NCI-H1694 (cell line): ENCODE measurements around the gene CLPTM1L.

Experiments
- DNase-seq: peaks from one replicate; lab custom pipeline; 2025; lab: John Stamatoyannopoulos, UW

Gene CLPTM1L, protein sequence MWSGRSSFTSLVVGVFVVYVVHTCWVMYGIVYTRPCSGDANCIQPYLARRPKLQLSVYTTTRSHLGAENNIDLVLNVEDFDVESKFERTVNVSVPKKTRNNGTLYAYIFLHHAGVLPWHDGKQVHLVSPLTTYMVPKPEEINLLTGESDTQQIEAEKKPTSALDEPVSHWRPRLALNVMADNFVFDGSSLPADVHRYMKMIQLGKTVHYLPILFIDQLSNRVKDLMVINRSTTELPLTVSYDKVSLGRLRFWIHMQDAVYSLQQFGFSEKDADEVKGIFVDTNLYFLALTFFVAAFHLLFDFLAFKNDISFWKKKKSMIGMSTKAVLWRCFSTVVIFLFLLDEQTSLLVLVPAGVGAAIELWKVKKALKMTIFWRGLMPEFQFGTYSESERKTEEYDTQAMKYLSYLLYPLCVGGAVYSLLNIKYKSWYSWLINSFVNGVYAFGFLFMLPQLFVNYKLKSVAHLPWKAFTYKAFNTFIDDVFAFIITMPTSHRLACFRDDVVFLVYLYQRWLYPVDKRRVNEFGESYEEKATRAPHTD

DNA sequence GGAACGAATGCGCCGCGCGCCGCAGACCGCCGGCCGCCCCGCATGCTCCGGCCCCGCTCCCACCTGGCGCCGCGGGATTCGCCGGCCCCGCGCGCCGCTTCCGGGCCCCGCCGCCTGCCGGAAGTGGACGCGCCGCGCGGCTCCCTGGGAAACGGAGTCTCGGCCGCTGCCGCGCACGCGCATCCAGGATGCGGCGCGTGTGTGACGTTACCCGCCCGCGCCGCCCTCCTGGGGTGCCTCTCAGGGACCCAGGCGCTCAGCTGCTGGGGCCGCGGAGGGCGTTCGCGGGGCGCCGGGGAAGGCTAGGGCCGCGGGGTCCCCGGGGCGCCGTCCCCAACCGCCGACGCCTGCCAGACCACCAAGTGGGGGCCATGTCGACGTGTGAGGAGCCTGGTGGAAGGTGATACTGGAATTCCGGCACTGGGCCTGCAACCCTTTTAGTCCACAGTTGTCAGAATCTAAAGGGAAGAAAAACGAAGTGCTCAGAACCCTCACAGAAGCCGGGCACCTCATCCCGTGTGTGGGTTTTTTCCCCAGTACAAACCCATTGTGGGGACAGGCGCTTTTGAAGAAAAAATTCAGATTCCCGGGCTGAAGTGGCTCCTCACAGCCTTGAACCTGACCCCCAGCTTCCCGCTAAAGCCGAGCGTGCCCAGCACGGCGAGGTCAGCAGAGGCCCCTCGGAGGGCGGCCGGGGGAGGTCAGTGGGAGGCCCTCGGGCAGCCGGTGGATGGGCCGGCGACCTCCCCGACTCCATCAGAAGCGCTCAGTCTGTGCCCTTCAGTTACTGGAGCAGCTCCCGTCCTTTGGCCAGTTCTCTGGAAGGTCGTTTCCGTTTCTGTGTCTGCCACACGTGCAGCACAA, at the start of gene CLPTM1L:
TSS of gene CLPTM1L (minus strand) at position 125 of the 864 bp plus-strand sequence. CDS start 258 bp downstream, outside the sequence.
- peak; percentile 36 for DNase-seq

DNA sequence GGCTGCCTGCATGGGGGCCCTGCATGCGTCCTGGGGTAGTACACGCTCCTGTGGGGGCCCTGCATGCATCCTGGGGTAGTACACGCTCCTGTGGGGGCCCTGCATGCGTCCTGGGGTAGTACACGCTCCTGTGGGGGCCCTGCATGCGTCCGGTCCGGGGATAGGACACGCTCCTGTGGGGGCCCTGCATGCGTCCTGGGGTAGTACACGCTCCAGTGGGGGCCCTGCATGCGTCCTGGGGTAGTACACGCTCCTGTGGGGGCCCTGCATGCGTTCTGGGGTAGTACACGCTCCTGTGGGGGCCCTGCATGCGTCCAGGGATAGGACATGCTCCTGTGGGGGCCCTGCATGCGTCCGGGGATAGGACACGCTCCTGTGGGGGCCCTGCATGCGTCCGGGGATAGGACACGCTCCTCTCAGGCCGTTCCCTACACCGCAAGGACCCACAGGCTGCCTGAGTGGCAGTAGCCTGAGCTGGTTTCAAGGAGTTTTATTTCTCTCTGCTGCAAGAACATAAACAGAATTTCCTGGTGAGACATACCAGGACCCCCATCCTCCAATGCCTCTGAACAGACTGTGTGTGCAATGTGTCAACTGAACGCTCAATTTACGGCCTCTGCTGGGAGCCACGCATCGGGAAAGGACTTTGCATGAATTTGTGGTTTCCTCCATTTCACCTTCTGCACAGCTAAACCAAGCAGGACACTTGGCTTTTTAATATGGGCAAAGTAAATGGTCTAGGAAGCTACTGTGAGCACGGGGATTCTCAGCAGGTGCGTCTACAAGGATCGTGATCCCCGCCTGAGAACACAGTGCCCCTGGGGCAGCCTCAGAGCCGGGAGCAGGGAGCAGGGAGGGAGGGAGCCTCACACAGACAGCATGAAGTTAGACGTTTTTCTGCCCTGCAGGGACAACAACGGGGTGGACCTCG, 48.9 kb upstream of the CLPTM1L start:
- no peak for DNase-seq

GRCh38 chr5:1392801-1393565, 48.1 kb upstream of the CLPTM1L start:
- peak; percentile 11 for DNase-seq

DNA sequence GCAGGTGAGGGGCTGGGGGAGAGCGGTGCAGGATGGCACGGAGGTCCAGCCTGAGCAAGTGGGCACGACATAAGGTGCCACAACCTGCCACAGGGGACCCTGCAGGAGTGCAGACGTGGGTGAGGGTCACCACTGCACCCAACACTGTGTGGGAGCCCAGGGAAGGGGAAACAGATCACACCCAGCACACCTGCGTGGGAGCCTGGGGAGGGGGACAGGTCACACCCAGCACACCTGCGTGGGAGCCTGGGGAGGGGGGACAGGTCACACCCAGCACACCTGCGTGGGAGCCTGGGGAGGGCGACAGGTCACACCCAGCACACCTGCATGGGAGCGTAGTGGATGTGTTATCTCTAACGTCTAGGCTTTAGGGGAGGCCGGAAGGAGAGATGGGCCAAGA, 47.4 kb upstream of the CLPTM1L start:
- no peak for DNase-seq

- DNase-seq: no peak
Observed at GRCh38 chr5:1391691-1392090, 46.8 kb upstream of the CLPTM1L start.

- peak; percentile 11 for DNase-seq
Observed at GRCh38 chr5:1390861-1391600, 46.1 kb upstream of the CLPTM1L start.

GRCh38 chr5:1390333-1390732, 45.4 kb upstream of the CLPTM1L start:
- DNase-seq: no peak

GRCh38 chr5:1388383-1388967, 43.6 kb upstream of the CLPTM1L start:
- DNase-seq: no peak

DNA sequence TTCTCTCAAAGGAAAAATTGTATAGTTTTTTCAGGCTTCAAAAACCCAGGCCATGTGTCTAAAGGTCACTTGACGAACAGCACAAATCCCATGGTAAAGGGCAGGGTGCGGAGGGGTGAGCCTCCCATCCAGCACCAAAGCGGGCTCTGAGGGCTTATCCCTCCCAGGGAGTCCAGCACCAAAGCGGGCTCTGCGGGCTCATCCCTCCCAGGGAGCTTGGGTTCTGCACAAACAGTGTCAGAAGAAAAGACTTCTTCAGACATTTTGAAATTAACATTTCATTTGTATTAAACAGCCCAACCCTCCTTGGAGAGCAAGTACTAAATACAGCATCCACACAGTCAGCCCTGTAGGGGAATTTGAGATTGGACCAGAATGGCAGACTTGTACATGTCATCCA, 43.0 kb upstream of the CLPTM1L start:
- no peak for DNase-seq

DNA sequence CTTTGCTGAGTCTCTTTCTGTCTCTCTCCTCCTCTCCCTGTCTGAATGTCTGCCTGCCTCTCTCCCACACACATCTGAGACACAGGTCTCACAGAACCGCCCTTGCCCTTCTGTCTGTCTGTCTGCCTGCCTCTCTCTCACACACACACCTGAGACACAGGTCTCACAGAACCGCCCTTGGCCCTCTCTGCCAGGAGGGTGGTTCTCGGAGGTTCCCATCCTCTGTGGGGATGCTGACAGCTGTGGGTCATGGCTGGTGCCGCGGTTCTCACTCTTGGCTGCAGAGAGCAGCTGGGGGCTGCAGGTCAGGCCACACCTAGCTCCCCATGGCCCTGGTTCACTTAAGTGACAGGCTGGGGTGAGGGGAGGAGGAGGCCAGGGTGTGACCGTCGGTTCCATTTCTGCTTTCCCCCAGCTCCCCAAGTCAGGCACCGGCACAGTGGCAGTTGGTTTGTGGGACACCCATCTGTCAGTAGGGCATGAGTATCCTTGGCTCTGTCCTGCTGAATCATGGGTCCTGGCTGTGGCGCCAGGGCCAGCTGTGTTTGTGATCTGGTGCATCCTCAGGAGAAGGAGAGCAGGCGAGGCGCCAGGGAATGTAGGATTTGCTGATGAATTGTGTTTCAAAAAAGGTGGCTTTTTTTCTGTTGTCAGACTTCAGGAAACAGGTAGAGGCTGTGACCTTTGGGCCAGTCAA, 42.3 kb upstream of the CLPTM1L start:
- DNase-seq: peak; percentile 91

- peak; percentile 35 for DNase-seq
Observed at GRCh38 chr5:1386274-1386717, 41.4 kb upstream of the CLPTM1L start.

DNA sequence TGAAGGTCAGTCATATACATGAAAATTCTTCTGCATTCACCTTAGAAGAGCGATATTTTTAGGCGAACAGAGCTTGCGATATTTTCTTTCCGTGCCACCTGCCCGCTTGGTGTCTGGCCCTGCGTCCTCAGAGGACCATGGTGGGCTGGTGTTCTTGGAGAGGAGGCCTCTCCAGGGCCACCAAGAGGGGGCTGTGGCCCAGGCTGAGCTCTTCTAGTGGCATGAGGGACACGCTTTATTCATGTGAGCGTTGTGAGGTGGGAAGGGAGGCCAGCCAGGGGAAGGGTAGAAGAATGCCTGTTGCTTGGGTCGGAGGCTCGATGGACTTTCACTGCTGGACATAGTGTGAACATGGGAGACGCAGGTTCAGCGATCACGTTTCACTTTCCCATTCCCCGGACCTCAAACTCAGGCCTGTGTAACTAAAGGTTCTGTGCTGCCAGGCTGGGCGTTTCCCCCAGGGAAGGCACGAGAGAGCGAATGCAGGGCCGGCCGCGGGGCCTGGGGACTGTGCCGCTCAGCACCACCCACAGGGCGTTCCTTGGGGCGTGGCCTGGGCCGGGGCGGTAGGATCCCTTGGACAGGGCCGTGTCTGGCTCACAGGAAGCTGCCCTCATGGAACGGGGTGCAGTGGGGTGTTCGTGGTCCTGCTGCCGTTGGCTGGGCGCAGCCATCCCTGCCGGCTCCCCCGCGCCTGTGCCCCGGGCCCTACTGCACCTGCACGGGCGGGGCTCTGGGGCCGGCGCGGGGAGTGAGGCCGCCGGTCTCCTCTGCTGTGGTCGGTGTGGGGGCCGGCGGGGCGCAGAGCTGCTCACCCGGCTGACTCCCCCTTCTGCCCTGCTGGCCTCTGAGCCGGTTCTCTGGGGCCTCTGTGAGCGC, 40.7 kb upstream of the CLPTM1L start:
- peak; percentile 72 for DNase-seq

- no peak for DNase-seq
Observed at GRCh38 chr5:1384521-1384920, 39.6 kb upstream of the CLPTM1L start.

GRCh38 chr5:1383886-1384401, 39.0 kb upstream of the CLPTM1L start:
- no peak for DNase-seq

GRCh38 chr5:1383344-1383743, 38.4 kb upstream of the CLPTM1L start:
- DNase-seq: no peak

- DNase-seq: no peak
Observed at GRCh38 chr5:1382248-1382700, 37.4 kb upstream of the CLPTM1L start.

DNA sequence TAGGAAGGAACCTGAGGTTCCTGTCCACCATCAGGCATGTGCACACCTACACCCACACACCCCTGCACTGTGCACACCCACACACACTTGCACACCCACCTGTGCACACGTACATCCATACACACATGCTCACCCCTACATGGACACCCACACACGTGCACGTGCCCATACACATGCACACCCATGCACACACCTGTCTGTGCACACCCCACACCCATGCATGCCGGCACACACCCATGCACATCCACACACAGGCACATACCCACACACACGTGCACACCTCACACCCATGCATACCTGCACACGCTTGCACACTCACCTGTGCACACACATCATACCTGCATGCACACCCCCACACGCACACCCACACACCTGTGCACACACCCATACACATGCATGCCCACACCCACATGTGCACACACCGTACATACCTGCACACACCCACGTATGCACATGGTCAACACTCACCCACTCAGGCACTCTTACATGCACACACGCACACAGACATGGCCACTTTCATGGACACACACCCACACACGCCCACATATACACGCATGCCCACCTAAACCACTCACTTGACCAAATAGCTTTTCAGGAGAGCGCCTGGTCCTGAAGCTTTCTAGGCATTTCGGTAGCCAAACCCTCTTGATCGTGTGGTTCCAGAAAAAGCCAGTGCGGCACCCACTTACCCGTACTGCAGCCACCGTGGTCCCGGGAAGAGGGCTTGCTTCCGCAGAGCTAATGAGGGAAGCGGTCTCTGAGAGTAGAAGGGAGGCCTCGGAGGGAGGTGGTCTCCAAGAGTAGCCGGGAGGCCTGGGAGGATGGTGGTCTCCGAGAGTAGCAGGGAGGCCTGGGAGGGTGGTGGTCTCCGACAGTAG, 36.7 kb upstream of the CLPTM1L start:
- DNase-seq: no peak
